ENCODE results near the gene MAST2.
"Not testable (repeated sequence)": the region's sequence is repeated elsewhere in the genome, so short reads cannot be mapped to it uniquely, and the experiment has no call there.

DNA sequence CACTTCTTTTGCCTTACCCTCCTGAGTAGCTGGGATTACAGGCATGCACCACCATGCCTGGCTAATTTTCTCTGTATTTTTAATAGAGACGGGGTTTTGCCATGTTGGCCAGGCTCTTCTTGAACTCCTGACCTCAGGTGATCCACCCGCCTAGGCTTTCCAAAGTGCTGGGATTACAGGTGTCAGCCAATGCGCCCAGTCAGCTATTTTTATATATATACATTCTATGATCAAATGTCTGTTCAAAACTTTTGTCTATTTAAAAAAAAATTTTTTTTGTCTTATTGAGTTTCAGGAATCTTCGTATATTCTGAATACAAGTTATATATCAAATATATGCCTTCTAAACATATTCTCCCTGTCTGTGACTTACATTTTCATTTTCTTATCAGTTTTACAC, 34.9 kb downstream of the MAST2 start:
- TF ChIP-seq POLR2A (IDR thresholded peaks at IDR 0.05; ENCODE audit: low read depth, low read length); CHD1 (IDR thresholded peaks at IDR 0.05; ENCODE audit: low read depth, low read length); CEBPB (IDR thresholded peaks at IDR 0.05; ENCODE audit: low read depth, low read length); RCOR1 (IDR thresholded peaks at IDR 0.05; ENCODE audit: insufficient replicate concordance, low read length); RFX5 (IDR thresholded peaks at IDR 0.05; ENCODE audit: low read depth, low read length); BHLHE40 (IDR thresholded peaks at IDR 0.05; ENCODE audit: low read depth, low read length); SMC3 (IDR thresholded peaks at IDR 0.05; ENCODE audit: low read depth, low read length); MXI1 (IDR thresholded peaks at IDR 0.05; ENCODE audit: borderline replicate concordance, low read depth, low read length); FOS (IDR thresholded peaks at IDR 0.05; ENCODE audit: low read depth, low read length); RAD21 (IDR thresholded peaks at IDR 0.05; ENCODE audit: low read length): not testable (repeated sequence)
- TF ChIP-seq, protein P1, sequence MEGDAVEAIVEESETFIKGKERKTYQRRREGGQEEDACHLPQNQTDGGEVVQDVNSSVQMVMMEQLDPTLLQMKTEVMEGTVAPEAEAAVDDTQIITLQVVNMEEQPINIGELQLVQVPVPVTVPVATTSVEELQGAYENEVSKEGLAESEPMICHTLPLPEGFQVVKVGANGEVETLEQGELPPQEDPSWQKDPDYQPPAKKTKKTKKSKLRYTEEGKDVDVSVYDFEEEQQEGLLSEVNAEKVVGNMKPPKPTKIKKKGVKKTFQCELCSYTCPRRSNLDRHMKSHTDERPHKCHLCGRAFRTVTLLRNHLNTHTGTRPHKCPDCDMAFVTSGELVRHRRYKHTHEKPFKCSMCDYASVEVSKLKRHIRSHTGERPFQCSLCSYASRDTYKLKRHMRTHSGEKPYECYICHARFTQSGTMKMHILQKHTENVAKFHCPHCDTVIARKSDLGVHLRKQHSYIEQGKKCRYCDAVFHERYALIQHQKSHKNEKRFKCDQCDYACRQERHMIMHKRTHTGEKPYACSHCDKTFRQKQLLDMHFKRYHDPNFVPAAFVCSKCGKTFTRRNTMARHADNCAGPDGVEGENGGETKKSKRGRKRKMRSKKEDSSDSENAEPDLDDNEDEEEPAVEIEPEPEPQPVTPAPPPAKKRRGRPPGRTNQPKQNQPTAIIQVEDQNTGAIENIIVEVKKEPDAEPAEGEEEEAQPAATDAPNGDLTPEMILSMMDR (conservative IDR thresholded peaks at IDR 0.05; ENCODE audit: low read depth, low read length): not testable (repeated sequence)
- TF ChIP-seq, protein P2, sequence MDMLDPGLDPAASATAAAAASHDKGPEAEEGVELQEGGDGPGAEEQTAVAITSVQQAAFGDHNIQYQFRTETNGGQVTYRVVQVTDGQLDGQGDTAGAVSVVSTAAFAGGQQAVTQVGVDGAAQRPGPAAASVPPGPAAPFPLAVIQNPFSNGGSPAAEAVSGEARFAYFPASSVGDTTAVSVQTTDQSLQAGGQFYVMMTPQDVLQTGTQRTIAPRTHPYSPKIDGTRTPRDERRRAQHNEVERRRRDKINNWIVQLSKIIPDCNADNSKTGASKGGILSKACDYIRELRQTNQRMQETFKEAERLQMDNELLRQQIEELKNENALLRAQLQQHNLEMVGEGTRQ (IDR thresholded peaks at IDR 0.05; ENCODE audit: low read depth, low read length): not testable (repeated sequence)
- TF ChIP-seq, protein P3, sequence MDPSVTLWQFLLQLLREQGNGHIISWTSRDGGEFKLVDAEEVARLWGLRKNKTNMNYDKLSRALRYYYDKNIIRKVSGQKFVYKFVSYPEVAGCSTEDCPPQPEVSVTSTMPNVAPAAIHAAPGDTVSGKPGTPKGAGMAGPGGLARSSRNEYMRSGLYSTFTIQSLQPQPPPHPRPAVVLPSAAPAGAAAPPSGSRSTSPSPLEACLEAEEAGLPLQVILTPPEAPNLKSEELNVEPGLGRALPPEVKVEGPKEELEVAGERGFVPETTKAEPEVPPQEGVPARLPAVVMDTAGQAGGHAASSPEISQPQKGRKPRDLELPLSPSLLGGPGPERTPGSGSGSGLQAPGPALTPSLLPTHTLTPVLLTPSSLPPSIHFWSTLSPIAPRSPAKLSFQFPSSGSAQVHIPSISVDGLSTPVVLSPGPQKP (IDR thresholded peaks at IDR 0.05; ENCODE audit: borderline replicate concordance, low read depth, low read length): not testable (repeated sequence)

Measured in IMR-90 (cell line).